AG04450 (cell line): ENCODE data around the gene DNAH1. TPM values are rescaled to one million over a fixed set of nuclear protein-coding genes. Genes with fewer than 3 reads are reported as not detected.
A peak's percentile ranks its signal among the peaks of the same experiment; 100 is the strongest.

Experiments used
- CTCF ChIA-PET: fragments of 300-600, 350-600 bp; formaldehyde crosslinking; extraction: SDS; loops from one replicate; lab custom pipeline; 2022; ENCODE audit warnings: antibody characterized with exemption, inconsistent platforms; lab: Charles Lee
- POLR2A ChIA-PET: fragments of 350-600 bp; formaldehyde crosslinking; extraction: SDS; loops from one replicate; lab custom pipeline; 2021; ENCODE audit warnings: antibody characterized with exemption, inconsistent platforms; lab: Yijun Ruan, JAX
- DNase-seq: peaks from one replicate; pipeline ENCODE4 v3.0.0-alpha.2; 2011; ENCODE audit warnings: low read depth, low spot score
- H3K27ac ChIP-seq: one replicate; pipeline ENCODE4 v1.5.1; 2012; ENCODE audit warnings: low read depth, low read length, control low read depth
- H3K27me3 ChIP-seq: one replicate; pipeline ENCODE4 v1.6.0; 2012; ENCODE audit warnings: low read length; ENCODE audit not compliant: control insufficient read depth, insufficient read depth
- H3K4me3 ChIP-seq: 2 replicates; pipeline ENCODE4 v1.5.1; 2011; ENCODE audit warnings: mild to moderate bottlenecking, low read depth, low read length, control low read depth
- H3K9me3 ChIP-seq: 2 replicates; pipeline ENCODE4 v1.5.1; 2012; ENCODE audit warnings: low read length; ENCODE audit not compliant: control insufficient read depth, insufficient read depth
- CTCF ChIP-seq: IDR thresholded peaks from 2 replicates; pipeline ENCODE4 v1.5.1; 2011; ENCODE audit warnings: low read depth, low read length, control low read depth, inconsistent platforms
- polyA plus RNA-seq: library from polyadenylated mRNA; depleted of rRNA; stranded (reverse); fragments of >200 nt; gene quantifications from 2 replicates; pipeline ENCODE4 v1.2.3, GENCODE V29; 2011

The DNAH1 gene
- polyA plus RNA-seq, 1 experiment = 1.4 TPM

- no peak for DNase-seq
- TF ChIP-seq CTCF = no peak
- H3K4me3 ChIP-seq = no peak overlapping the region
- ChIA-PET CTCF (interaction anchor here (1.2 to 14.6 kb wide), 3 partner anchors 7 to 23 kb away, joined by 3 to 359 read pairs (median 10); partner anchors contain the start of gene SEMA3G), POLR2A (interaction anchor here (0.5 kb wide), 1 partner anchor 443 kb away, joined by 3 read pairs; no protein-coding TSS in a partner anchor)
- H3K27me3 ChIP-seq = peaks cover 23% of the 10 kb centered on the region
- H3K27ac ChIP-seq = no peak overlapping the region
- no peaks in the 10 kb centered on the region for H3K9me3 ChIP-seq
Measured at GRCh38 chr3:52435246-52436101, 119.4 kb downstream of the DNAH1 start.

- peaks cover 20% of the 10 kb centered on the region for H3K27me3 ChIP-seq
- no peaks in the 10 kb centered on the region for H3K9me3 ChIP-seq
- ChIA-PET CTCF (interaction anchor here (0.7 to 2.9 kb wide), 3 partner anchors 8 to 25 kb away, joined by 3 to 10 read pairs (median 3); no protein-coding TSS in a partner anchor), POLR2A (no interaction called here)
- H3K4me3 ChIP-seq = no peak overlapping the region
- no peak for TF ChIP-seq CTCF
- DNase-seq = peak; percentile 32
- no peak overlapping the region for H3K27ac ChIP-seq
Measured at GRCh38 chr3:52436500-52437149, 120.5 kb downstream of the DNAH1 start.

- peaks cover 18% of the 10 kb centered on the region for H3K27me3 ChIP-seq
- POLR2A ChIA-PET = no interaction called here
- H3K27ac ChIP-seq = no peak overlapping the region
- no peak overlapping the region for H3K4me3 ChIP-seq
- H3K9me3 ChIP-seq = no peaks in the 10 kb centered on the region
- DNase-seq = no peak
- CTCF ChIA-PET = interaction anchor here (1.1 to 2.9 kb wide), 2 partner anchors 9 to 25 kb away, joined by 7 to 10 read pairs; no protein-coding TSS in a partner anchor
- no peak for TF ChIP-seq CTCF
Measured at GRCh38 chr3:52437326-52438103, 121.4 kb downstream of the DNAH1 start.

- DNase-seq = no peak
- no peak overlapping the region for H3K4me3 ChIP-seq
- no peaks in the 10 kb centered on the region for H3K9me3 ChIP-seq
- CTCF ChIA-PET = interaction anchor here (1.1 to 2.9 kb wide), 2 partner anchors 10 to 26 kb away, joined by 7 to 10 read pairs; no protein-coding TSS in a partner anchor
- no peak overlapping the region for H3K27ac ChIP-seq
- POLR2A ChIA-PET = no interaction called here
- TF ChIP-seq CTCF = no peak
- peaks cover 18% of the 10 kb centered on the region for H3K27me3 ChIP-seq
Measured at GRCh38 chr3:52438104-52438376, 121.9 kb downstream of the DNAH1 start.
